H1 (cell line): Measurements from ENCODE around the gene POLE4. TPM values are rescaled to one million over a fixed set of nuclear protein-coding genes. Genes with fewer than 3 reads are reported as not detected.

Experiments used
- CTCF ChIA-PET: fragments of 300-600 bp; sonication (Branson Sonifier 250); formaldehyde crosslinking; loops from one replicate; lab custom pipeline; 2021; ENCODE audit not compliant: partially characterized antibody; lab: Charles Lee
- POLR2A ChIA-PET: fragments of 300-600 bp; sonication (Branson Sonifier 250); formaldehyde crosslinking; loops from one replicate; lab custom pipeline; 2021; ENCODE audit warnings: inconsistent platforms; ENCODE audit not compliant: partially characterized antibody; lab: Charles Lee
- DNase-seq, 2 experiments: peaks; one replicate each; pipeline versions ENCODE4 v3.0.0 to v3.0.0-alpha.2; 2010 to 2022; ENCODE audit warnings: low spot score in 2 of 2, low read depth in 1 of 2, mixed read lengths in 1 of 2
- FAIRE-seq: peaks from 2 replicates; lab custom pipeline; 2011; peaks lifted over from hg19 to GRCh38; lab: Jason Lieb, UNC
- H2AFZ ChIP-seq: 2 replicates; pipeline ENCODE4 v1.8.1; 2012; ENCODE audit warnings: low read length, inconsistent platforms
- H2AK5ac ChIP-seq: 2 replicates; pipeline ENCODE4 v1.6.1; 2013; ENCODE audit warnings: low read depth, low read length
- H2BK120ac ChIP-seq: replicated peaks from 2 replicates; pipeline ENCODE3; 2013; ENCODE audit warnings: low read depth, low read length, inconsistent platforms
- H2BK12ac ChIP-seq: 2 replicates; pipeline ENCODE4 v1.6.1; 2013; ENCODE audit warnings: low read depth, low read length
- H2BK15ac ChIP-seq: 2 replicates; pipeline ENCODE4 v1.6.1; 2013; ENCODE audit warnings: low read length
- H2BK20ac ChIP-seq: 2 replicates; pipeline ENCODE4 v1.6.1; 2013; ENCODE audit warnings: low read length
- H2BK5ac ChIP-seq: 2 replicates; pipeline ENCODE4 v1.6.1; 2013; ENCODE audit warnings: low read depth, low read length
- H3K14ac ChIP-seq: 2 replicates; pipeline ENCODE4 v1.6.1; 2013; ENCODE audit warnings: inconsistent platforms; ENCODE audit not compliant: insufficient read length
- H3K18ac ChIP-seq: 2 replicates; pipeline ENCODE4 v1.6.1; 2013; ENCODE audit warnings: low read length; ENCODE audit errors: extremely low read depth
- H3K23ac ChIP-seq: 2 replicates; pipeline ENCODE4 v1.6.1; 2013; ENCODE audit warnings: inconsistent platforms; ENCODE audit not compliant: insufficient read length
- H3K23me2 ChIP-seq: 2 replicates; pipeline ENCODE4 v1.6.1; 2013; ENCODE audit warnings: low read depth, low read length
- H3K27ac ChIP-seq: 2 replicates; pipeline ENCODE4 v1.6.1; 2011; ENCODE audit warnings: low read depth, low read length, inconsistent platforms
- H3K27me3 ChIP-seq, 4 experiments: replicated peaks in 1 of 4; 1 replicate in 1 of 4; 2 replicates in 3 of 4; pipeline versions ENCODE4 v1.6.1 to v1.8.1; 2011 to 2013; ENCODE audit warnings: low read length in 3 of 4, mild to moderate bottlenecking in 3 of 4, inconsistent platforms in 2 of 4, mixed read lengths in 2 of 4, moderate library complexity in 1 of 4; ENCODE audit not compliant: control insufficient read depth in 3 of 4, insufficient read depth in 3 of 4; ENCODE audit errors: extremely low read depth in 1 of 4
- H3K36me3 ChIP-seq, 4 experiments: 2 replicates each; pipeline versions ENCODE4 v1.6.1 to v1.8.1; 2011 to 2013; ENCODE audit warnings: mild to moderate bottlenecking in 4 of 4, low read length in 3 of 4, moderate library complexity in 2 of 4, control low read depth in 1 of 4, inconsistent platforms in 1 of 4; ENCODE audit not compliant: insufficient read depth in 4 of 4, control insufficient read depth in 2 of 4
- H3K4ac ChIP-seq: replicated peaks from 2 replicates; pipeline ENCODE3; 2013; ENCODE audit warnings: low read length, low read depth, mixed read lengths, inconsistent platforms; ENCODE audit not compliant: insufficient read length
- H3K4me1 ChIP-seq, 4 experiments: replicated peaks in 1 of 4; 1 replicate in 1 of 4; 2 replicates in 3 of 4; pipeline versions ENCODE4 v1.6.1 to v1.8.1; 2011 to 2013; ENCODE audit warnings: low read length in 3 of 4, inconsistent platforms in 2 of 4, mixed read lengths in 1 of 4; ENCODE audit not compliant: insufficient read depth in 4 of 4, control insufficient read depth in 3 of 4
- H3K4me2 ChIP-seq, 2 experiments: 2 replicates each; pipeline versions ENCODE4 v1.6.1 to v1.8.1; 2011 to 2013; ENCODE audit warnings: low read depth in 2 of 2, low read length in 2 of 2, control low read depth in 1 of 2, inconsistent platforms in 1 of 2, mild to moderate bottlenecking in 1 of 2; ENCODE audit not compliant: insufficient read depth in 1 of 2
- H3K4me3 ChIP-seq, 4 experiments: fragments of 200-600, 300-600 bp in 1 of 4; sonication (generic), shearing (Covaris generic), sonication (Bioruptor Twin) in 1 of 4; 2 replicates each; pipeline versions ENCODE4 v1.5.1 to v1.8.1; 2011 to 2016; ENCODE audit warnings: low read length in 4 of 4, low read depth in 3 of 4, control low read depth in 2 of 4, inconsistent platforms in 2 of 4, mild to moderate bottlenecking in 2 of 4, mixed read lengths in 1 of 4, moderate library complexity in 1 of 4; ENCODE audit not compliant: insufficient read depth in 2 of 4; ENCODE audit errors: extremely low read depth in 1 of 4
- H3K56ac ChIP-seq: replicated peaks from 2 replicates; pipeline ENCODE3; 2013; ENCODE audit warnings: low read depth, mild to moderate bottlenecking, mixed read lengths, low read length, inconsistent platforms; ENCODE audit not compliant: insufficient read length
- H3K79me1 ChIP-seq: 2 replicates; pipeline ENCODE4 v1.6.1; 2013; ENCODE audit warnings: low read depth, low read length, control low read depth
- H3K79me2 ChIP-seq, 2 experiments: 2 replicates each; pipeline versions ENCODE4 v1.6.1 to v1.8.1; 2012 to 2013; ENCODE audit warnings: low read length in 2 of 2, mild to moderate bottlenecking in 2 of 2, inconsistent platforms in 1 of 2; ENCODE audit not compliant: insufficient read depth in 2 of 2, control insufficient read depth in 1 of 2
- H3K9ac ChIP-seq, 4 experiments: replicated peaks in 1 of 4; 1 replicate in 1 of 4; 2 replicates in 3 of 4; pipeline versions ENCODE4 v1.6.1 to v1.8.1; 2011 to 2013; ENCODE audit warnings: low read depth in 3 of 4, low read length in 3 of 4, control low read depth in 2 of 4, mild to moderate bottlenecking in 2 of 4, moderate library complexity in 2 of 4, inconsistent platforms in 1 of 4; ENCODE audit errors: extremely low read depth in 1 of 4
- H3K9me3 ChIP-seq, 2 experiments: 2 replicates each; pipeline versions ENCODE4 v1.6.1 to v1.8.1; 2012 to 2013; ENCODE audit warnings: mild to moderate bottlenecking in 2 of 2, moderate library complexity in 2 of 2, control low read depth in 1 of 2, inconsistent platforms in 1 of 2, low read depth in 1 of 2, low read length in 1 of 2, mixed read lengths in 1 of 2; ENCODE audit not compliant: insufficient read depth in 2 of 2
- H4K20me1 ChIP-seq, 2 experiments: replicated peaks in 1 of 2; 2 replicates each; pipeline versions ENCODE3 to v1.8.1; 2011 to 2013; ENCODE audit warnings: inconsistent platforms in 2 of 2, low read length in 2 of 2, mild to moderate bottlenecking in 1 of 2; ENCODE audit not compliant: insufficient read depth in 2 of 2, control insufficient read depth in 1 of 2
- H4K5ac ChIP-seq: 2 replicates; pipeline ENCODE4 v1.6.1; 2013; ENCODE audit warnings: low read length, low read depth, mixed read lengths, inconsistent platforms; ENCODE audit not compliant: insufficient read length
- H4K8ac ChIP-seq: 2 replicates; pipeline ENCODE4 v1.8.0; 2013; ENCODE audit warnings: mild to moderate bottlenecking, moderate library complexity, low read length, inconsistent platforms; ENCODE audit not compliant: insufficient read depth; ENCODE audit errors: extremely low read depth
- H4K91ac ChIP-seq: replicated peaks from 2 replicates; pipeline ENCODE3; 2013; ENCODE audit warnings: low read length, mixed read lengths, inconsistent platforms; ENCODE audit not compliant: insufficient read length
- CHD2 ChIP-seq: IDR thresholded peaks from 2 replicates; pipeline ENCODE4 v1.6.1; 2012; ENCODE audit warnings: low read length, improper control_type of control experiment
- GABPA ChIP-seq: IDR thresholded peaks from 2 replicates; pipeline ENCODE4 v1.6.1; 2011; ENCODE audit warnings: mild to moderate bottlenecking, low read length, moderate library complexity, borderline replicate concordance; ENCODE audit not compliant: insufficient read depth
- TAF7 ChIP-seq: optimal IDR thresholded peaks from 2 replicates; pipeline ENCODE3; 2011; ENCODE audit warnings: low read depth, mild to moderate bottlenecking, inconsistent platforms, low read length, moderate library complexity, borderline replicate concordance
- WGBS, 2 experiments: shearing (Covaris generic) in 1 of 2; methylation state at CpG; one replicate each; pipeline versions ENCODE4 v1.1.6 to v1.1.7; 2013 to 2015; ENCODE audit warnings: low lambda C conversion rate in 2 of 2, mixed read lengths in 2 of 2, inconsistent platforms in 1 of 2, low coverage in 1 of 2, missing lambda C conversion rate in 1 of 2; ENCODE audit not compliant: insufficient replicate concordance in 2 of 2, insufficient coverage in 1 of 2, insufficient read length in 1 of 2; ENCODE audit errors: extremely low coverage in 1 of 2, missing lambda C conversion rate in 1 of 2; 5-methylcytosine and 5-hydroxymethylcytosine counted together
- polyA plus RNA-seq, 7 experiments: library from polyadenylated mRNA; depleted of rRNA in 3 of 7; stranded (reverse) in 5 of 7; unstranded in 2 of 7; fragments of >200 nt in 5 of 7; fragments of 200-250 nt in 2 of 7; gene quantifications; 1 replicate in 5 of 7; 2 replicates in 1 of 7; 4 replicates in 1 of 7; pipeline versions ENCODE4 v1.2.1 to v1.2.3, GENCODE V29; 2011 to 2013; ENCODE audit warnings: missing spikeins in 2 of 7, mixed read lengths in 2 of 7
- total RNA-seq: library from RNA; stranded (reverse); fragmentation: NEBNext Ultra II Directional; extraction: Animal tissue kit (Norgen Biotek cat#: 25700); gene quantifications from 2 replicates; pipeline ENCODE4 v1.2.1, GENCODE V29; 2021
- TF ChIP-seq, protein P1 (sequence below), 3 experiments: IDR thresholded peaks; 1 replicate in 2 of 3; 2 replicates in 1 of 3; pipeline versions ENCODE4 v1.5.1 to v1.6.1; 2011; ENCODE audit warnings: low read length in 3 of 3, mild to moderate bottlenecking in 3 of 3, inconsistent platforms in 2 of 3, low read depth in 1 of 3, moderate library complexity in 1 of 3; ENCODE audit not compliant: insufficient read depth in 1 of 3; ENCODE audit errors: control extremely low read depth in 1 of 3
- TF ChIP-seq, protein P2 (sequence below): IDR thresholded peaks from 2 replicates; pipeline ENCODE4 v1.6.1; 2012; ENCODE audit warnings: inconsistent platforms

POLE4 gene
- total and polyA plus RNA-seq, 2 of the 8 experiments (the other 6 are each of a cell fraction or from before 2014, with no cell fraction given) = 16.7 to 44.7 TPM

DNA sequence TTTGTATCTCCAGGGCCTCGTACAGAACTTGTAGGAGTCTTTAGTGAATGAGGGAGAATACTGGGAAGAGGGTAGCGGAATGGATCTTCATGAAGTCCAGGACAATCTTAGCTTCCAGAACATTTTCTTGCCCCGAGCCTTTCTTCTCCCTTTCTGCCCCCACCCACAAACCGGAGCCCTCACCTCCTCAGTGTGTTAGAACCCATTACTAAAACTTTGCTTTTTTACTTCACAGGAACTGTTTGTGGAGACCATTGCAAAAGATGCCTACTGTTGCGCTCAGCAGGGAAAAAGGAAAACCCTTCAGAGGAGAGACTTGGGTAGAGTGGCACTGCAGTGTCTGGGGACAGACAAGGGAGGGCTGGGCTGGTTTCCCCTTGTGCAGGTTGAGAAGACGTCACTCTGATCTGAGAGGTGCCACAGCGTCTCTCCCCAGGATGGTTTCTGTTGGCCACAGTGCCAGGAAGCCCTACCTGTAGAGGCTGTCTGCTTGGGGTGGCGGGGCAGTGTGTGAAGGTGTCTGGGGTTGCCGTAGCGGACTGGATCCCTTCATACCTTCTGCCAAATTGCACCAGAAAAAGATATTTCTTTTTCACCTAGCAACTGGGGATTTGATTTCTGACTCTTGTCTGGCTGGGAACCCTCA, 786 bp downstream of the POLE4 start:
- Histone ChIP-seq H4K20me1 (no peaks in the 10 kb centered on the region), H2AK5ac (no peak overlapping the region), H3K4ac (no peak overlapping the region), H3K9me3 (peaks cover 5 to 6% of the 10 kb centered on the region in 2 experiments), H3K4me3 (peak overlapping the region; percentile 61 to 69 (median 64); a peak in 7 of 8 replicates), H3K56ac (no peak overlapping the region), H3K23me2 (peaks cover 2% of the 10 kb centered on the region; the same call in 1 of the 2 replicates), H4K91ac (no peak overlapping the region), H3K4me1 (peaks cover 0 to 3% (median 2%) of the 10 kb centered on the region in 4 experiments; a peak in 3 of 7 replicates), H2BK5ac (no peak overlapping the region), H3K9ac (no peak overlapping the region), H4K5ac (no peak overlapping the region), H4K8ac (no peak overlapping the region), H3K18ac (no peak overlapping the region), H3K79me1 (no peaks in the 10 kb centered on the region), H3K4me2 (peak overlapping the region; percentile 41 to 62; a peak in 3 of 4 replicates), H2AFZ (no peak overlapping the region; the same call in 1 of the 2 replicates), H3K79me2 (no peaks in the 10 kb centered on the region), H3K27me3 (peaks cover 0 to 17% (median 11%) of the 10 kb centered on the region in 4 experiments; a peak in 6 of 7 replicates), H2BK20ac (no peak overlapping the region), H2BK120ac (no peak overlapping the region), H3K23ac (no peak overlapping the region), H3K14ac (no peak overlapping the region), H2BK15ac (no peak overlapping the region), H3K36me3 (no peaks in the 10 kb centered on the region), H2BK12ac (no peak overlapping the region), H3K27ac (no peak overlapping the region)
- ChIA-PET POLR2A (interaction anchor here (1.9 kb wide), 1 partner anchor 11 kb away, joined by 6 read pairs; no protein-coding TSS in a partner anchor), CTCF (interaction anchor here (1.4 kb wide), 1 partner anchor 108 kb away, joined by 3 read pairs; no protein-coding TSS in a partner anchor)
- DNase-seq = no peak
- WGBS, 2 experiments = 93% methylated on average over 9 of the region's 10 CpGs; no CpG with 5 or more reads in 1 of the 2 experiments
- no peak for FAIRE-seq
- TF ChIP-seq, protein P1, sequence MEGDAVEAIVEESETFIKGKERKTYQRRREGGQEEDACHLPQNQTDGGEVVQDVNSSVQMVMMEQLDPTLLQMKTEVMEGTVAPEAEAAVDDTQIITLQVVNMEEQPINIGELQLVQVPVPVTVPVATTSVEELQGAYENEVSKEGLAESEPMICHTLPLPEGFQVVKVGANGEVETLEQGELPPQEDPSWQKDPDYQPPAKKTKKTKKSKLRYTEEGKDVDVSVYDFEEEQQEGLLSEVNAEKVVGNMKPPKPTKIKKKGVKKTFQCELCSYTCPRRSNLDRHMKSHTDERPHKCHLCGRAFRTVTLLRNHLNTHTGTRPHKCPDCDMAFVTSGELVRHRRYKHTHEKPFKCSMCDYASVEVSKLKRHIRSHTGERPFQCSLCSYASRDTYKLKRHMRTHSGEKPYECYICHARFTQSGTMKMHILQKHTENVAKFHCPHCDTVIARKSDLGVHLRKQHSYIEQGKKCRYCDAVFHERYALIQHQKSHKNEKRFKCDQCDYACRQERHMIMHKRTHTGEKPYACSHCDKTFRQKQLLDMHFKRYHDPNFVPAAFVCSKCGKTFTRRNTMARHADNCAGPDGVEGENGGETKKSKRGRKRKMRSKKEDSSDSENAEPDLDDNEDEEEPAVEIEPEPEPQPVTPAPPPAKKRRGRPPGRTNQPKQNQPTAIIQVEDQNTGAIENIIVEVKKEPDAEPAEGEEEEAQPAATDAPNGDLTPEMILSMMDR (IDR thresholded peaks at IDR 0.05; ENCODE audit: control extremely low read depth in 1 of 3, insufficient read depth in 1 of 3, low read depth in 1 of 3, low read length in 3 of 3) = no peak
- TF ChIP-seq, protein P2, sequence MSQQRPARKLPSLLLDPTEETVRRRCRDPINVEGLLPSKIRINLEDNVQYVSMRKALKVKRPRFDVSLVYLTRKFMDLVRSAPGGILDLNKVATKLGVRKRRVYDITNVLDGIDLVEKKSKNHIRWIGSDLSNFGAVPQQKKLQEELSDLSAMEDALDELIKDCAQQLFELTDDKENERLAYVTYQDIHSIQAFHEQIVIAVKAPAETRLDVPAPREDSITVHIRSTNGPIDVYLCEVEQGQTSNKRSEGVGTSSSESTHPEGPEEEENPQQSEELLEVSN = no peak
- no peak for TF ChIP-seq CHD2
- no peak for TF ChIP-seq GABPA
- TF ChIP-seq TAF7 = no peak
